Femur (tissue), 1 donor: ENCODE results near the gene ZNF594.
"Not testable (repeated sequence)": the region's sequence is repeated elsewhere in the genome, so short reads cannot be mapped to it uniquely, and the experiment has no call there.

ENCODE experiments used
- DNase-seq: peaks from one replicate; pipeline ENCODE4 v3.0.0-alpha.2; 2017

Gene ZNF594

GRCh38 chr17:5200360-5200759 is 8.7 kb upstream of the ZNF594 start:
- no peak for DNase-seq

DNA sequence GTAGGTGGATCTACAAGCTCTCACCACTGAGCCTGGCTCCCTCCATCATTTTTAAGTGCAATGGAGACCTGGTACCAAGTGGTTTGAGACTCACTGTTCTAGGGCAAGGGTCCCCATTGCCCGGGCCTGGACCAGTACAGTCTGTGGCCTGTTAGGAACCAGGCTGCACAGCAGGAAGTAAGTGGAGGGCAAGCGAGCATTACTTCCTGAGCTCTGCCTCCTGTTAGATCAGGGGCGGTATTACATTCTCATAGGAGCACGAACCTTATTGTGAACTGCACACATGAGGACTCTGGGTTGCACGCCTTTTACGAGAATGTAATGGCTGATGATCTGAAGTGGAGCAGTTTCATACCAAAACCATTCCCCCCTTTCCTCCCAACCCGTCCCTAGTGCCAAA is 6.8 kb upstream of the ZNF594 start:
- no peak for DNase-seq

DNA sequence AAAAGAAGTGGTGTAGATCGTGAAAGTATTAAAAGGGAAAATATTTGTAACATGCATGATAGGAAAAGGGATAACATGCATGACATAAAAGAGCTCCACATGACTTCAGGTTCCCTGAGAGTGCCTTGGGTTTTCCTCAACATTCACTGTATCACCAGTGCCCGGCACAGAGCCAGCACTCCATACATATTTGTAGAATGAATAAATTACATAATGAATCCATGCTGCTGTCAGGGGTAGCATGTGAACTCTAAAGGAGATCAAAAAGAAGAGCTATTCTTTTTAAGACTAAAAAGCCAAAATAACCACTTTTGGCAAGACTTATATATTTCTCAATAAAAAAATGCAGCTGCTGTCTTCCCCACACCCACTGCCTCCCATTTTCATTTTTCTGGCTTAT is 2.7 kb upstream of the ZNF594 start:
- no peak for DNase-seq

- no peak for DNase-seq
These were observed 7.4 kb downstream of the ZNF594 start for GRCh38 chr17:5184288-5184687.

- no peak for DNase-seq
These were observed 8.3 kb downstream of the ZNF594 start for GRCh38 chr17:5183410-5183793.

GRCh38 chr17:5182597-5183409 is 8.9 kb downstream of the ZNF594 start:
- DNase-seq = no peak

GRCh38 chr17:5181509-5182305 is 10.0 kb downstream of the ZNF594 start:
- no peak for DNase-seq

GRCh38 chr17:5179003-5179402 is 12.7 kb downstream of the ZNF594 start:
- no peak for DNase-seq

DNA sequence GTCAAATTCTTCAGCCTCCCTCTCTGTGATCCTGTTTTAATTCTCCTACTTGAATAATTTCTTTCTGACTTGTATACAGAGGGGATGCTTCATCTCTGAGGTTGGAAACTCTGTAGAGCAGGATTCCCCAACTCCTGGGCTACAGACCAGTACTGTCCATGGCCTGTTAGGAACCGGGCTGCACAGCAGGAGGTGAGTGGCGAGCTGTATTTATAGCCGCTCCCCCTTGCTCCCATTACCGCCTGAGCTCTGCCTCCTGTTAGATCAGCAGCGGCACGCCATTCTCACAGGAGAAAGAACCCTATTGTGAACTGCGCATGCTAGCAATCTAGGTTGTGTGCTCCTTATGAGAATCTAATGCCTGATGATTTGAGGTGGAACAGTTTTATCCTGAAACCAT is 16.6 kb downstream of the ZNF594 start:
- not testable (repeated sequence) for DNase-seq

GRCh38 chr17:5165791-5166564 is 25.7 kb downstream of the ZNF594 start:
- DNase-seq = not testable (repeated sequence)

GRCh38 chr17:5164436-5164835 is 27.2 kb downstream of the ZNF594 start:
- DNase-seq = no peak

- DNase-seq = not testable (repeated sequence)
These were observed 29.9 kb downstream of the ZNF594 start for GRCh38 chr17:5161793-5162192.

GRCh38 chr17:5160702-5161101 is 31.0 kb downstream of the ZNF594 start:
- DNase-seq = not testable (repeated sequence)

DNA sequence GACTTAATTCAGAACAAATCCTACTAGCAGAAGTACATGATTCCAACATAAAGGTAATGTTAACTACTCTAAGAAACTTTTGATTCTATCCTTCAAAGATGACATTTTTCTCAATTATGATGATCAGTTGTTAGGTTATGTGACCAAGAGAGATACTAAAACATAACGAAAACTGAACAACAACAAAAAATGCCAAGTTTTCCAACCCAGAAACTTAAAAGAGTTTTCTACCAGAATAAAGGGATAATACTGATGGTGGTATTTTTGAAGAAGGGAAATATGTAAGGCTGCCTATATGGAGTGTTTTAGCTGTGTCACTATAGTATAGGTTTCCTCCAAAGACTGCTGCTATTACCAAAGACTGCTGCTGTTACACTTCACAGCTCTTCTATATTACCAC is 45.5 kb downstream of the ZNF594 start:
- DNase-seq = not testable (repeated sequence)

DNA sequence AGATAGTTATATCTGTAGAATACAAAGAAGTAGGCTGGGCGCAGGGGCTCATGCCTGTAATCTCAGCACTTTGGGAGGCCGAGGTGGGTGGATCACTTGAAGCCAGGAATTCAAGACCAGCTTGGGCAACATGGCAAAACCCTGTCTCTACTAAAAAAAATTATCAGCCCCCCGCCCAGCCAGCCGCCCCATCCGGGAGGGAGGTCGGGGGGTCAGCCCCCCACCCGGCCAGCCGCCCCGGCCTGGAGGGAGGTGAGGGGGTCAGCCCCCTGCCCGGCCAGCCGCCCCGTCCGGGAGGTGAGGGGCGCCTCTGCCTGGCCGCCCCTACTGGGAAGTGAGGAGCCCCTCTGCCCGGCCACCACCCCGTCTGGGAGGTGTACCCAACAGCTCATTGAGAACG is 48.8 kb downstream of the ZNF594 start:
- DNase-seq = not testable (repeated sequence)

DNA sequence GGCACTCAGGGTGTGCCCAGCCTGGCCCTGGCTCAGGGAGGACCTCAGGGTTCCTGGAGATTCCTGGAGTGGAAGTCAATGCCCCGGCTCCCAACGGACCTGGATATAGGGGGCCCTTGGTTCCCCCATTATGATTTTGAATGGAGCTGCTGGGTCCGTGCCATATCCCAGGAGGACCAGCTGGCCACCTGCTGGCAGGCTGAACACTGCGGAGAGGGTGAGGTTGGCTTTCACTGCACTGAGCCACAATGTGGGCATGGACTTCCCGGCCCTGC is 52.3 kb downstream of the ZNF594 start:
- DNase-seq = no peak

- no peak for DNase-seq
These were observed 52.8 kb downstream of the ZNF594 start for GRCh38 chr17:5138616-5139457.

DNA sequence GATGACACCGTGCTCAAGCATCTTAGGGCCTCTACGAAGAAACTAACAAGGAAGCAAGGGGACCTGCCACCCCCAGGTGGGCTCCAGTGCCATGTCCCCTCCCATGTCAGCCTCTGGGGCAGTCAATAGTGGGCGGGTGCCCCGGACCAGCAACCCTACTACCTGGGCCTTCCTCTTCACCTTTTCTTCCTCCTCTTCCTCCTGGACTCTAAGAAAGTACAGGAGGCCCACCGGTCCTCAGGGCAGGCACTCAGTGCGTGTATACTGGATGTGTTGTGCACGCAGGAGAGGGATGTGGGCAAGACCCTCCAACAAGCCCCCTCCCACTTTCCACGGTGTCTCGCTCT is 53.5 kb downstream of the ZNF594 start:
- DNase-seq = not testable (repeated sequence)

GRCh38 chr17:5137511-5138197 is 54.0 kb downstream of the ZNF594 start:
- not testable (repeated sequence) for DNase-seq

- DNase-seq = not testable (repeated sequence)
These were observed 54.9 kb downstream of the ZNF594 start for GRCh38 chr17:5136580-5137412.
